ENCODE measurements around the gene PIEZO2.

PIEZO2 gene

GRCh38 chr18:11027862-11028261 lies 121.5 kb downstream of the PIEZO2 start:
- no peak for DNase-seq (ENCODE audit: low read depth)

GRCh38 chr18:11025671-11026070 lies 123.7 kb downstream of the PIEZO2 start:
- DNase-seq (ENCODE audit: low read depth), result no peak

GRCh38 chr18:11024928-11025669 lies 124.3 kb downstream of the PIEZO2 start:
- DNase-seq (ENCODE audit: low read depth), result no peak

- no peak for DNase-seq (ENCODE audit: low read depth)
Measured at GRCh38 chr18:11021477-11021876, 127.9 kb downstream of the PIEZO2 start.

- no peak for DNase-seq (ENCODE audit: low read depth)
Measured at GRCh38 chr18:11020877-11021414, 128.4 kb downstream of the PIEZO2 start.

GRCh38 chr18:11020161-11020853 lies 129.1 kb downstream of the PIEZO2 start:
- no peak for DNase-seq (ENCODE audit: low read depth)

GRCh38 chr18:11019295-11020105 lies 129.9 kb downstream of the PIEZO2 start:
- no peak for DNase-seq (ENCODE audit: low read depth)

- DNase-seq (ENCODE audit: low read depth), result no peak
Measured at GRCh38 chr18:11009869-11010268, 139.5 kb downstream of the PIEZO2 start.

- DNase-seq (ENCODE audit: low read depth), result no peak
Measured at GRCh38 chr18:11009147-11009546, 140.2 kb downstream of the PIEZO2 start.

- no peak for DNase-seq (ENCODE audit: low read depth)
Measured at GRCh38 chr18:11008505-11008904, 140.9 kb downstream of the PIEZO2 start.

- no peak for DNase-seq (ENCODE audit: low read depth)
Measured at GRCh38 chr18:11005528-11005927, 143.8 kb downstream of the PIEZO2 start.

GRCh38 chr18:11004951-11005350 lies 144.4 kb downstream of the PIEZO2 start:
- DNase-seq (ENCODE audit: low read depth), result no peak

- DNase-seq (ENCODE audit: low read depth), result no peak
Measured at GRCh38 chr18:11004294-11004693, 145.1 kb downstream of the PIEZO2 start.

- no peak for DNase-seq (ENCODE audit: low read depth)
Measured at GRCh38 chr18:11002796-11003195, 146.6 kb downstream of the PIEZO2 start.

- DNase-seq (ENCODE audit: low read depth), result no peak
Measured at GRCh38 chr18:11002277-11002676, 147.1 kb downstream of the PIEZO2 start.

GRCh38 chr18:11000071-11000470 lies 149.3 kb downstream of the PIEZO2 start:
- DNase-seq (ENCODE audit: low read depth), result no peak

- DNase-seq (ENCODE audit: low read depth), result no peak
Measured at GRCh38 chr18:10997885-10998284, 151.5 kb downstream of the PIEZO2 start.

GRCh38 chr18:10995550-10995949 lies 153.8 kb downstream of the PIEZO2 start:
- no peak for DNase-seq (ENCODE audit: low read depth)

- DNase-seq (ENCODE audit: low read depth), result no peak
Measured at GRCh38 chr18:10989486-10989885, 159.9 kb downstream of the PIEZO2 start.

GRCh38 chr18:10985689-10986088 lies 163.7 kb downstream of the PIEZO2 start:
- DNase-seq (ENCODE audit: low read depth), result no peak

- no peak for DNase-seq (ENCODE audit: low read depth)
Measured at GRCh38 chr18:10979411-10979810, 170.0 kb downstream of the PIEZO2 start.

GRCh38 chr18:10977042-10977441 lies 172.3 kb downstream of the PIEZO2 start:
- no peak for DNase-seq (ENCODE audit: low read depth)
